Upper lobe of left lung (tissue), 4 donors: Measurements from ENCODE around the gene MITF.

Experiments used
- EP300 ChIP-seq, 4 donors: sonication (generic); formaldehyde crosslinking; IDR thresholded peaks; one replicate each; pipeline ENCODE4 v1.5.1; 2017; ENCODE audit warnings: antibody characterized with exemption in 4 of 4, control low read depth in 2 of 4
- TF ChIP-seq, protein P1 (sequence below), 6 experiments: fragments of 450-650 bp in 4 of 6; fragments of 200-600 bp in 2 of 6; sonication (generic) in 2 of 6; IDR thresholded peaks; one replicate each; pipeline ENCODE4 v1.5.1; 2016 to 2019; ENCODE audit warnings: antibody characterized with exemption in 6 of 6

- TF ChIP-seq, protein P1, sequence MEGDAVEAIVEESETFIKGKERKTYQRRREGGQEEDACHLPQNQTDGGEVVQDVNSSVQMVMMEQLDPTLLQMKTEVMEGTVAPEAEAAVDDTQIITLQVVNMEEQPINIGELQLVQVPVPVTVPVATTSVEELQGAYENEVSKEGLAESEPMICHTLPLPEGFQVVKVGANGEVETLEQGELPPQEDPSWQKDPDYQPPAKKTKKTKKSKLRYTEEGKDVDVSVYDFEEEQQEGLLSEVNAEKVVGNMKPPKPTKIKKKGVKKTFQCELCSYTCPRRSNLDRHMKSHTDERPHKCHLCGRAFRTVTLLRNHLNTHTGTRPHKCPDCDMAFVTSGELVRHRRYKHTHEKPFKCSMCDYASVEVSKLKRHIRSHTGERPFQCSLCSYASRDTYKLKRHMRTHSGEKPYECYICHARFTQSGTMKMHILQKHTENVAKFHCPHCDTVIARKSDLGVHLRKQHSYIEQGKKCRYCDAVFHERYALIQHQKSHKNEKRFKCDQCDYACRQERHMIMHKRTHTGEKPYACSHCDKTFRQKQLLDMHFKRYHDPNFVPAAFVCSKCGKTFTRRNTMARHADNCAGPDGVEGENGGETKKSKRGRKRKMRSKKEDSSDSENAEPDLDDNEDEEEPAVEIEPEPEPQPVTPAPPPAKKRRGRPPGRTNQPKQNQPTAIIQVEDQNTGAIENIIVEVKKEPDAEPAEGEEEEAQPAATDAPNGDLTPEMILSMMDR (IDR thresholded peaks at IDR 0.05) = no peak
- no peak for TF ChIP-seq EP300 (IDR thresholded peaks at IDR 0.05)
These were observed 80.0 kb downstream of the MITF start for GRCh38 chr3:69819282-69819681.
